KOPT-K1 (cell line): ENCODE results near the gene HLA-DOA.

Source experiments
- H3K27ac ChIP-seq: fragments of 200-600 bp; sonication (generic); 2 replicates; pipeline ENCODE4 v1.5.1; 2016; ENCODE audit warnings: antibody characterized with exemption, mild to moderate bottlenecking, low read depth, low read length; ENCODE audit not compliant: poor library complexity, severe bottlenecking
- H3K36me3 ChIP-seq: fragments of 200-600 bp; sonication (generic); 2 replicates; pipeline ENCODE4 v1.5.1; 2017; ENCODE audit warnings: antibody characterized with exemption, mild to moderate bottlenecking, low read length, moderate library complexity; ENCODE audit not compliant: insufficient read depth
- H3K9me3 ChIP-seq: fragments of 200-600 bp; sonication (generic); 2 replicates; pipeline ENCODE4 v1.5.1; 2017; ENCODE audit warnings: antibody characterized with exemption, low read length, mild to moderate bottlenecking; ENCODE audit not compliant: insufficient read depth, poor library complexity, severe bottlenecking

HLA-DOA gene

GRCh38 chr6:33008944-33009861 lies at the start of gene HLA-DOA:
Gene HLA-DOA (minus strand): TSS chr6:33009591.
- Histone ChIP-seq H3K36me3 (no peaks in the 10 kb centered on the region), H3K9me3 (no peaks in the 10 kb centered on the region), H3K27ac (no peak within 1 kb of the TSS)

- no peaks in the 10 kb centered on the region for H3K9me3 ChIP-seq
- no peaks in the 10 kb centered on the region for H3K36me3 ChIP-seq
- no peak overlapping the region for H3K27ac ChIP-seq
These were observed 48.1 kb upstream of the HLA-DOA start for GRCh38 chr6:33057222-33058150.

- Histone ChIP-seq H3K36me3 (no peaks in the 10 kb centered on the region), H3K9me3 (no peaks in the 10 kb centered on the region), H3K27ac (no peak overlapping the region)
These were observed 43.8 kb upstream of the HLA-DOA start for GRCh38 chr6:33053230-33053629.

GRCh38 chr6:33052627-33053026 lies 43.2 kb upstream of the HLA-DOA start:
- H3K27ac ChIP-seq: no peak overlapping the region
- H3K9me3 ChIP-seq: no peaks in the 10 kb centered on the region
- no peaks in the 10 kb centered on the region for H3K36me3 ChIP-seq

GRCh38 chr6:33050014-33050810 lies 40.8 kb upstream of the HLA-DOA start:
- H3K27ac ChIP-seq: no peak overlapping the region
- no peaks in the 10 kb centered on the region for H3K9me3 ChIP-seq
- H3K36me3 ChIP-seq: no peaks in the 10 kb centered on the region

- Histone ChIP-seq H3K27ac (no peak overlapping the region), H3K36me3 (no peaks in the 10 kb centered on the region), H3K9me3 (no peaks in the 10 kb centered on the region)
These were observed 40.1 kb upstream of the HLA-DOA start for GRCh38 chr6:33049323-33050013.

- Histone ChIP-seq H3K36me3 (no peaks in the 10 kb centered on the region), H3K9me3 (peaks cover 7% of the 10 kb centered on the region), H3K27ac (no peak overlapping the region)
These were observed 30.8 kb upstream of the HLA-DOA start for GRCh38 chr6:33040157-33040556.

GRCh38 chr6:33036535-33036934 lies 27.1 kb upstream of the HLA-DOA start:
- H3K36me3 ChIP-seq: no peaks in the 10 kb centered on the region
- peaks cover 15% of the 10 kb centered on the region for H3K9me3 ChIP-seq
- no peak overlapping the region for H3K27ac ChIP-seq

- Histone ChIP-seq H3K27ac (no peak overlapping the region), H3K9me3 (peaks cover 15% of the 10 kb centered on the region), H3K36me3 (no peaks in the 10 kb centered on the region)
These were observed 25.2 kb upstream of the HLA-DOA start for GRCh38 chr6:33034554-33034953.

GRCh38 chr6:33030245-33030644 lies 20.9 kb upstream of the HLA-DOA start:
- H3K9me3 ChIP-seq: peaks cover 8% of the 10 kb centered on the region
- H3K36me3 ChIP-seq: no peaks in the 10 kb centered on the region
- no peak overlapping the region for H3K27ac ChIP-seq

GRCh38 chr6:33029328-33030184 lies 20.2 kb upstream of the HLA-DOA start:
- H3K36me3 ChIP-seq: no peaks in the 10 kb centered on the region
- peaks cover 1% of the 10 kb centered on the region for H3K9me3 ChIP-seq
- H3K27ac ChIP-seq: no peak overlapping the region

- Histone ChIP-seq H3K36me3 (no peaks in the 10 kb centered on the region), H3K27ac (no peak overlapping the region), H3K9me3 (no peaks in the 10 kb centered on the region)
These were observed 18.9 kb upstream of the HLA-DOA start for GRCh38 chr6:33028220-33028849.

GRCh38 chr6:33024521-33024920 lies 15.1 kb upstream of the HLA-DOA start:
- Histone ChIP-seq H3K36me3 (no peaks in the 10 kb centered on the region), H3K27ac (no peak overlapping the region), H3K9me3 (no peaks in the 10 kb centered on the region)
